Ishikawa (cell line): ENCODE results near the gene NAGS.

Experiments
- FOXM1 ChIP-seq: IDR thresholded peaks from 2 replicates; pipeline ENCODE4 v1.6.1; 2012; ENCODE audit warnings: low read depth, borderline replicate concordance
- NFIC ChIP-seq: IDR thresholded peaks from 2 replicates; pipeline ENCODE4 v1.6.1; 2012
- TEAD4 ChIP-seq: IDR thresholded peaks from 2 replicates; pipeline ENCODE4 v1.6.1; 2012
- YY1 ChIP-seq: IDR thresholded peaks from 2 replicates; pipeline ENCODE4 v1.6.1; 2012; ENCODE audit warnings: low read depth

- TF ChIP-seq NFIC, result no peak
- no peak for TF ChIP-seq YY1
- no peak for TF ChIP-seq FOXM1
- no peak for TF ChIP-seq TEAD4
Measured at GRCh38 chr17:43962479-43962878, 41.9 kb upstream of the NAGS start.
